ENCODE data around the gene HS3ST1.

The HS3ST1 gene

GRCh38 chr4:11431111-11431510 lies 2.4 kb upstream of the HS3ST1 start:
- DNase-seq (ENCODE audit: low read depth) = no peak

DNA sequence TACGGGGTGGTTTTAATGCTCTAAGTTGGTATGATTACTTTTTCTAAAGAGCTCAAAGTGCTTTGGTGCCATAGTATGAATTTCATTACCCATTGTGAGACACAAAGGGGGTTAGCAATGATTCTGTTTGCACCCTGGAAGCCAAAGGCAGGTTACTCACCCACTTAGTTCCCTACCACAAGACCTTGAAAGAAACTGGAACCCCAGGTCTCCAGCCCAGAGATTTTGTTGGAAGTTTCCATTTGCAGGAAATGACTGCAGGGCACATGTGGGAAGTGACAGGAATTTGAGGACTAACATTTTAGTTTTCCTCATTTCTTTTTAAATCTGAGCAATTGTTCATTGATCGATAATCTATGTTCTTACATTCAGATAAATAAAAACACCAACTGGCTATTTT lies 1.8 kb upstream of the HS3ST1 start:
- DNase-seq (ENCODE audit: low read depth) = no peak

GRCh38 chr4:11429699-11430045 lies 978 bp upstream of the HS3ST1 start:
- no peak for DNase-seq (ENCODE audit: low read depth)

- no peak for DNase-seq (ENCODE audit: low read depth)
These were observed 405 bp upstream of the HS3ST1 start for GRCh38 chr4:11428899-11429698.

DNA sequence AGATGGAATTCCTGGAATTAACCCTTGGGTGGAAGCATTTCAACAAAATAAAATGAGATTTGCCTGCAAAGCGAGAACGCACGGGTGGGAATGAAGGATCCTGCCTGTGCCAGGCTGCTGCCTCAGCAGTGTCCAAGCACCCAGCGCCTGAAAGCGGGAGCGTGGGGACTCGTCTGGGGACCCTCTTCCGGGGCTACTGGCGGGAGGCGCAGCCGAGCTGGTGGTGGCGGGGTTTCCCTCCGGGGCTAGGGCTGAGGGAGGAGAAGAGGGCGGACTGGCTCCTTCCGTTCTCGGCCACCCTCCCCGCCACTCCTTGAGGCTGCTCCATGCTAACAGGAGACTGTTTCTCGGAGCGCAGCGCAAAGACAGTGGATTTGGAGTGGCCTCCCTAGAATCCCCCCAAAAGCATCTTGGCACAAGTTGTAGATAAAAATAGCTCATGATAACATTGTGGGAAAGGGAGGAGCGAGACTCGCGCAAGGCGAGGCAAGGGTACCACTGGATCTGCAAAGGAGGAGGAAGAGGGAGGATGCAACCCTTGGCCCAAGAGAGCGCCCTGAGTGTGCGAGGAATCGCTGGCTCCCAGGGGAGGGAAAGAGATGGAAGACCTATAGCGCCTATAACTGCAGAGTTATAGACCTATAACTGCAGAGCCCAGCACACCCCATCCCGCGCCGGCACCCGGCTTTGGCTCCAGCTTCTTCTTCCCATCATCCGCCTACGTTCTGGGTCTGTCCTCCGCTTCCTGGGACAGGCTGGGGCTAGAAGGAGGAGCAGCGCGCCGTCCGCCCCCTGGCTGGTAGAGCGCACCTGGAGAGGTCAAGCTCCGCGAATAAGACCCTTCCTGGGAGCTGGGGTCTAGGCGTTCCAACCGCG lies 1.3 kb downstream of the HS3ST1 start:
- no peak for DNase-seq (ENCODE audit: low read depth)

GRCh38 chr4:11426731-11427120 lies 2.0 kb downstream of the HS3ST1 start:
- DNase-seq (ENCODE audit: low read depth) = no peak

DNA sequence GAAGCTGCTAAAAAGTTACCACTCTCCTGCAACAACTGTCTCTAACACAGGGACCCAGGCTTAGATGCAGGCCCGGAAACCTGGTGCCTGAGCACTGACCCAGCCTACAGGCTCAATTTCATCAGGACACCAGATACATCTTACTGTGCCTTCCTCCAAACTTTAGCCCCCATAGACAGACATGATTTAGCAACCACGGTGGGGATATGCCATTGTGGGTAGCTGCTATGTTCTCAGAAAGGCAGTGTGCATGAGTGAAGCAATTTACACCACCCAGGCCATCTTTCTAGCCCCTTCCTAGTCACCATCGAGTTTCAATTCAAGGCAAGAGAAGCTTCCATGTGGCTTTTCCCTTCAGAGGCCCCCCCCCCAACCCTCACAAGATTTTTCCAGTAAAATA lies 2.7 kb downstream of the HS3ST1 start:
- no peak for DNase-seq (ENCODE audit: low read depth)

- DNase-seq (ENCODE audit: low read depth) = no peak
These were observed 3.8 kb downstream of the HS3ST1 start for GRCh38 chr4:11424856-11425255.

DNA sequence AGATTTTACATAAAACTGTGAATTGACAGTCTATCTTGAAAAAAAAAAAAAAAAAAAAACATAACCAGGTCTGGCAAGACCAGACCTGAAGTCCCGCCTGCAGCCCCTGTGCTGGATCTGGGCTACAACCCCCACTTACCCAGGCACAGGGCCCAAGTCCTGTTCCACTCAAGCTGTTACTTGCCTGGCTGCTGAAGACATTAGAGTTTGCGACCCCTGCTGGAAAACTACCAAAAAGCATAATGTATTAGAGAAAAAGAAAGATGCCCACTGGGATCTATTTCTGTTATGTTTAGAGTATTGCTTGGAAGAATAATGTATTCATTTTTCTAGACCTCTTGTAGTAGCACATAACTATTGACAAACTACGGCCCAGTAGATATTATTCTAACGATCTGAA lies 4.7 kb downstream of the HS3ST1 start:
- DNase-seq (ENCODE audit: low read depth) = no peak

DNA sequence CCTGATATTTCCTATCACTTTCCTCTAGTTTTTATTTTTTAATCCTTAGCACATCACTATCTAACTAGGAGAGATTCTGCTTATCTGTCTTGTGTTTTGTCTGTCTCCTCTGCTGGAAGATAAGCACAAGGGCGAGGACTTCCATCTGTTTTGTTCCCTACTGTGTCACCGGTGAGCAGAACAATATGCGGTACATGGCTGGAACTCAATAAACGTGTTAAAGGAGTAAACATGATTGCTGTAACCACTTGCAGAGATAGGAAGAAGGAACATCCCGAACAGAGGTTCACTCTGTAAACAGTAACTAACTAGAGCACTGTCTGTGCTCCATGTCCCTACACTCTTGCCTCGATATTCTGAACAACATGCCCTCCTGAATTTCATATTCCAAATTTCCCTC lies 5.2 kb downstream of the HS3ST1 start:
- no peak for DNase-seq (ENCODE audit: low read depth)

DNA sequence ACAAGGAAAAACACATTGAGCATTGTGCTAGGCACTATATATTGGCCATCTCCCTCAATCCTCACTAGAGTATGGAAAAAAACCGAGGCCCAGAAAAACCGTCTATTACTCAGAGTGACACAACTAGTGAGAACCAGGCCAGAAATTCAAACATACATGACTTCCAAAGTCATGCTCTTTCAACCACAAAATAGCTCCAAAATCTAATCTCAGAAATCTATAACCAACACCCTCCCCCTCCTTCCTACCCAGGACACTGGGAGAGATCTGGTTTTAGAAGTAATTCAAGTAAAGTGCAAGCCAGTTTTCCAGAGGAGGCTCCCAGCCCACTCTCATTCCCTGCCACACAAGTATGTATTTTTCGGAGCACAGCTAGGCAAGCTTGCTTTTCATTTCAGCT lies 7.6 kb downstream of the HS3ST1 start:
- DNase-seq (ENCODE audit: low read depth) = no peak

GRCh38 chr4:11420327-11420726 lies 8.4 kb downstream of the HS3ST1 start:
- no peak for DNase-seq (ENCODE audit: low read depth)

GRCh38 chr4:11418610-11419009 lies 10.1 kb downstream of the HS3ST1 start:
- DNase-seq (ENCODE audit: low read depth) = no peak

- DNase-seq (ENCODE audit: low read depth) = no peak
These were observed 12.0 kb downstream of the HS3ST1 start for GRCh38 chr4:11416767-11417113.

DNA sequence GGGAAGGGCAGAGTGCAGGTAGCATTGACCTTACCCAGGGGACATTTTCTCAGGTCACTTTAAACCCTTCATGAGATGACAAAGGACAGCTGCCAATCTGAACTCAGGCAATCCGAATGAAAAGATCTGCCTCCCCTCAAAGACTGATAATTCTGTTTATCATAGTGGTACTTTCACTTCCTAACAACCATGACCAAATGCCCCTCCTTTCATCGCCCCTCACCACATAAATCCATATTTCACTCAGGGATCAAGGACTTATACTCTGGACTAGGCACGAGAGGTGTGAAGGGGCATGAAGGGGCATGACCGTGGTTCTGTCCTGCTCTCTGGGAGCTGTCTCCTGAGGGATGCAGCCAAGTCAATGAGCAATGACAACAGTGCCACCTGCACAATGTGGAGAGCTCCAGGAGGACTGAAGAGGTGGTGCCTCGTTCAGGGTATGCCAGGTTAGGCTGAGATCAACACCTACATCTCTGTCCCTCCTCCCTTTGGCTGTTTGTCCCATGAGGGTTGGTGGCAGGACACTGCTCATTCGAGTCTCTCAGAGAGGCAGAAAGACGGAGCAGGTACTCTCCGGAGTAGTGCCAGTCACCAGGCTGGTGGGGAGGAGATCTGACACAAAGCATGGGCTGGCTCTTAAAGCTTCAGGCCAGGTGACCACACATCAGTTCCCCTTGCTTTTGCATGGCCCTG lies 12.5 kb downstream of the HS3ST1 start:
- no peak for DNase-seq (ENCODE audit: low read depth)

DNA sequence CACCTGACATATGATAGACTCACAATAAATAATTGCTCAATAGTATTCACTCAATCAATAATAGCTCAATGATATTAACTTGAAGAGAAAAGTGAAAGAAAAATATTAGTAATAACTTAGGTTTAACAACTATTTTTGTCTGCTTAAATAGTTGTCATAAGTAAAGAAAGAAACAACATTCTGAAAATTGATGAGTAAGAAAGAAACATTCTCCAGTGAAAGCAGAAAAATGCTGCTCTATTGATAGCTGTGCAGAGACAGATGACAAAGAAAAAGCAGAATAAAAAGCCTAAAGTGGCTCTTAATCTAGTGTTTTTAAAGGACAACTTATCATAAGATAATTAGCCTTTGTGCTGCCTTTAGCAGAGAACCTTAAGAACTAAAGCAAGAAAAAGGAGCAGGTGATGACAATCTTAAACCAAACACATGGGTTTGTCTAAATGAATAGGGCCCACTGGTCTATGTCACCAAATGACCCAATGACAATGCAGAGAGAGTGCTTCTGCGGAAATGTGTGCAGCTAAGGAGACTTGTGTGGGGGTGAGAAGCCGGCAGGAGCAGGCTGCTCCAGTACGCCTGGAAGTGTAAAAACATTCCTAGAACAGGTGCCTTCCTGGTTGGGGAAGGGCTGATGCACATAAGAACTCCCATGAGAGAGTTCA lies 13.2 kb downstream of the HS3ST1 start:
- no peak for DNase-seq (ENCODE audit: low read depth)

DNA sequence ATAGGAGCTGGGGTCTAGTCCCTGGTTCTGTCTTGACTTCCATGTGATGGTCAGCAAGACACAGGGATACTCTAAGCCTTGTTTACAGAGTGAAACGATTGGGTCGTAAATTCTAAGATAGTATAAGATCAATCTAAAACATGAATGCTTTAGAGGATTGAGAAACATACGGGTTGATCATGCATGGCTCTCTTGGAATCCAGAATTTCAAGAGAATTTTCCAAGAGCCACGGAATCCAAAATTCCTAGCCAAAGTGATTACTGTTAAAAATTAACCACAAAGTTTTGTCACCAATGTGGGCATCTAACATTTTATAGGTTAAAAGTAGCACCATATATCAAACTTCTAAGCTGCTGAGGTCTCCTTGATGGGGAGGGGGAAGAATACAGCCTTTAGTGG lies 16.5 kb downstream of the HS3ST1 start:
- no peak for DNase-seq (ENCODE audit: low read depth)

GRCh38 chr4:11409632-11410031 lies 19.1 kb downstream of the HS3ST1 start:
- DNase-seq (ENCODE audit: low read depth) = no peak

DNA sequence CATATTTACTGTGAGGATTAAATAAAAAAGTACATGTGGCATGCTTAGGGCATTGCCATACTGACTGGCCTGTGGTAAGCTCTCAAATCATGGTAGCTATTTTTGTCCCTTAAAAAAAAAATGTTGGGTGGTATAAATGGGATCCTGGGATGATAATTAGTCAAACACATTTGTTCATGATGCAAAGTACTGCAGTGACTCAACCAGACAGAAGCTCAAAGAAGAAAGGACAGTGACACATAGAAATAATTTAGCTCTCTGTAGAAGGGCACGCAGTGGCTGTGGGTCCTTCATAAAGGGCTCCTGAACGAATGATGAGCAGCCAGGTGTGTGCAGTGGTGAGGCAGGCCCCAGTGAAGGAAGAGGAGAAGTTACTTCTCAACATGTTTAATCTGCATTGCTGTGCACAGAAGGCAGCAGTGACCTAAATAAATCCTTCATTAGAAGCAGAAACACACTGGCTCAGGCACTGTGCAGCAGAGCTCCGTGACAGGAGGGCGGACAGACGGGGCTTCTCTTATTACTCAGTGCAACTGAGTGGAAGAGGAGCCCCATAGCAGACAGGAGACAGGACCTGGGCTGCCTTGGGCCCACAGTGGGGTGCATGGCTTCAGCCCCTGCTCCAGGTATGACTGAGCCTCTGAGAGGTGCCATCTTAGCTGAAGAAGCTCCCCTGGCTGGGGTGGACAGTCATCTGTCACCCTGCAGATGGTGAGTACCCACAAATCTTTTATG lies 20.3 kb downstream of the HS3ST1 start:
- DNase-seq (ENCODE audit: low read depth) = no peak

- no peak for DNase-seq (ENCODE audit: low read depth)
These were observed 21.1 kb downstream of the HS3ST1 start for GRCh38 chr4:11407551-11407950.

DNA sequence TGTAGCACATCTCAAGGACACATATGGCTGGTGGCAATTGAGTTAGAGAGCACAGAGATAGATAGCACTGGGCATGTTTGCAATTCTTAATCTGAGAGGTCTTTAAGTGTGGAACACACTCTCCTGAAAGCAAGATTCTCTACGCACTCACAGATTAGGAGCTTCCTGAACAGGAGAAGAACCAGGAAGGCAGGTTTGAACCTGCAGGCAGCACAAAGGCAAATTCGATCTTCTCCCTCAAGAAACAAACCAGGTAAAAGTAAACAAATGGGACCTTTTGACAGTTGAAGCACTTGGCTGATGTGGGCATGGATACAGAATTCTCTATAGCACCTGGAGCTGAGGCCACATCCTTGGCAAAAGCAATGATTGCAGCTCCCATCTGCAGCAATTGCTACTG lies 24.3 kb downstream of the HS3ST1 start:
- DNase-seq (ENCODE audit: low read depth) = no peak

GRCh38 chr4:11402192-11402591 lies 26.5 kb downstream of the HS3ST1 start:
- DNase-seq (ENCODE audit: low read depth) = no peak

Data from HS-27A (cell line).